Measurements from ENCODE around the gene MYO1E.

DNA sequence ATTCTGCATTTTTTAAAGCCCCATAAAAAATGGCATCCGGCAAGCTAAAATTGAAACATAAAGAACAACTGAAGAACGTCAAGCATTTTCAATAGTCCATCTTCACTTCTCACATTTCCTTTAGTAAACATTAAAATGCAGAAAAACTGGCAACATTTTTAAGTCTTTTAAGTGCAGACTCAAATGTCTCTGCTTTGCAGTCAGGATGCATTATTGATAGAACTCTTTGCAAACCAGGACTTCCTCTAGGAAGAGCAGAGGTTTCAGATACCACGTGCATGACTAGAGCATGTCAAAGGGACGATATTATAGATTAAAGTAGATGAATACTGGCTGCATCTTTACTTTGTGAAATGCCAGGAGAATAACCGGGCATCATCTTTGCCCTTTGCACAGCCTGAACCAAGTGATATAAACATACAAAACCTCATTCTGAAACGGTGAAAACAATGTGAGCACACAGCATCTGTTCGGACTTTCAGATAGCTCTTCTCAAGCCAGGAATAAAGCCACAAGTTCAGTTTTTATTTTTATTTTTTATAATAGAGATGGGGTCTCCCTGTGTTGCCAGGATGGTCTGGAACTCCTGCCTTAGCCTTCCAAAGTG lies 101.0 kb downstream of the MYO1E start:
- TF ChIP-seq, protein P1, sequence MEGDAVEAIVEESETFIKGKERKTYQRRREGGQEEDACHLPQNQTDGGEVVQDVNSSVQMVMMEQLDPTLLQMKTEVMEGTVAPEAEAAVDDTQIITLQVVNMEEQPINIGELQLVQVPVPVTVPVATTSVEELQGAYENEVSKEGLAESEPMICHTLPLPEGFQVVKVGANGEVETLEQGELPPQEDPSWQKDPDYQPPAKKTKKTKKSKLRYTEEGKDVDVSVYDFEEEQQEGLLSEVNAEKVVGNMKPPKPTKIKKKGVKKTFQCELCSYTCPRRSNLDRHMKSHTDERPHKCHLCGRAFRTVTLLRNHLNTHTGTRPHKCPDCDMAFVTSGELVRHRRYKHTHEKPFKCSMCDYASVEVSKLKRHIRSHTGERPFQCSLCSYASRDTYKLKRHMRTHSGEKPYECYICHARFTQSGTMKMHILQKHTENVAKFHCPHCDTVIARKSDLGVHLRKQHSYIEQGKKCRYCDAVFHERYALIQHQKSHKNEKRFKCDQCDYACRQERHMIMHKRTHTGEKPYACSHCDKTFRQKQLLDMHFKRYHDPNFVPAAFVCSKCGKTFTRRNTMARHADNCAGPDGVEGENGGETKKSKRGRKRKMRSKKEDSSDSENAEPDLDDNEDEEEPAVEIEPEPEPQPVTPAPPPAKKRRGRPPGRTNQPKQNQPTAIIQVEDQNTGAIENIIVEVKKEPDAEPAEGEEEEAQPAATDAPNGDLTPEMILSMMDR (IDR thresholded peaks at IDR 0.05; ENCODE audit: low read depth, low read length, poor library complexity, severe bottlenecking) = no peak
- no peak for TF ChIP-seq EZH2phosphoT487 (IDR thresholded peaks at IDR 0.05; ENCODE audit: borderline replicate concordance, low read length)
